Neural progenitor cell (in vitro differentiated cells): ENCODE data around the gene TRIM3. TPM values are rescaled to one million over a fixed set of nuclear protein-coding genes. Genes with fewer than 3 reads are reported as not detected.

Source experiments
- DNase-seq: peaks from one replicate; pipeline ENCODE4 v3.0.0-alpha.2; 2016; ENCODE audit warnings: low spot score
- H2AFZ ChIP-seq: fragments of 200-600 bp; sonication (generic); replicated peaks from 2 replicates; pipeline ENCODE4 v1.6.1; 2016; ENCODE audit warnings: antibody characterized with exemption
- H3F3A ChIP-seq: fragments of 200-600 bp; sonication (generic); 2 replicates; pipeline ENCODE4 v1.6.1; 2016; ENCODE audit warnings: antibody characterized with exemption, low read depth
- H3K27ac ChIP-seq: fragments of 200-600 bp; sonication (generic); 2 replicates; pipeline ENCODE4 v1.5.1; 2016; ENCODE audit warnings: mild to moderate bottlenecking
- H3K27me3 ChIP-seq: fragments of 200-600 bp; sonication (generic); 2 replicates; pipeline ENCODE4 v1.6.1; 2016; ENCODE audit warnings: mild to moderate bottlenecking, moderate library complexity
- H3K36me3 ChIP-seq: fragments of 200-600 bp; sonication (generic); 2 replicates; pipeline ENCODE4 v1.5.1; 2016
- H3K4me1 ChIP-seq: fragments of 200-600 bp; sonication (generic); 2 replicates; pipeline ENCODE4 v1.6.1; 2016; ENCODE audit warnings: mixed run types
- H3K4me2 ChIP-seq: fragments of 200-600 bp; sonication (generic); 2 replicates; pipeline ENCODE4 v1.6.1; 2016
- H3K4me3 ChIP-seq: fragments of 200-600 bp; sonication (generic); 2 replicates; pipeline ENCODE4 v1.5.1; 2016
- H3K79me2 ChIP-seq: fragments of 200-600 bp; sonication (generic); 2 replicates; pipeline ENCODE4 v1.6.1; 2016; ENCODE audit warnings: low read depth
- H3K9ac ChIP-seq: fragments of 200-600 bp; sonication (generic); 2 replicates; pipeline ENCODE4 v1.6.1; 2016
- H3K9me3 ChIP-seq: fragments of 200-600 bp; sonication (generic); 2 replicates; pipeline ENCODE4 v1.5.1; 2016; ENCODE audit warnings: low read depth
- H4K20me1 ChIP-seq: fragments of 200-600 bp; sonication (generic); 2 replicates; pipeline ENCODE4 v1.6.1; 2016; ENCODE audit warnings: low read depth
- H3K27ac Mint-ChIP-seq: 3 replicates; pipeline ENCODE4 v1.8.0; 2021; ENCODE audit warnings: mixed read lengths
- H3K27me3 Mint-ChIP-seq: 2 replicates; pipeline ENCODE4 v1.8.0; 2022; ENCODE audit warnings: low read depth, mild to moderate bottlenecking, inconsistent platforms, moderate library complexity, mixed read lengths; ENCODE audit not compliant: insufficient read depth
- H3K36me3 Mint-ChIP-seq: 3 replicates; pipeline ENCODE4 v1.8.0; 2021; ENCODE audit warnings: mixed read lengths
- H3K4me1 Mint-ChIP-seq: 3 replicates; pipeline ENCODE4 v1.8.0; 2021; ENCODE audit warnings: mixed read lengths
- H3K4me3 Mint-ChIP-seq: 3 replicates; pipeline ENCODE4 v1.8.0; 2021; ENCODE audit warnings: mild to moderate bottlenecking, moderate library complexity, mixed read lengths
- H3K9me3 Mint-ChIP-seq: 3 replicates; pipeline ENCODE4 v1.8.0; 2020; ENCODE audit warnings: mixed read lengths
- EZH2 ChIP-seq: fragments of 200-600 bp; sonication (generic); IDR thresholded peaks from 2 replicates; pipeline ENCODE4 v1.6.1; 2017; ENCODE audit warnings: antibody characterized with exemption, mild to moderate bottlenecking, moderate library complexity
- EZH2phosphoT487 ChIP-seq: fragments of 200-600 bp; sonication (generic); IDR thresholded peaks from 2 replicates; pipeline ENCODE4 v1.6.1; 2017; ENCODE audit warnings: antibody characterized with exemption
- total RNA-seq: library from RNA; depleted of rRNA; stranded (reverse); fragments of >200 nt; gene quantifications from 2 replicates; pipeline ENCODE4 v1.2.3, GENCODE V29; 2015; ENCODE audit warnings: low replicate concordance
- TF ChIP-seq, protein P1 (sequence below): fragments of 200-600 bp; sonication (generic); IDR thresholded peaks from 2 replicates; pipeline ENCODE4 v1.5.1; 2017; ENCODE audit warnings: antibody characterized with exemption, mild to moderate bottlenecking

TRIM3 gene
- total RNA-seq, 1 donor from 2014 or later, result 16.1 TPM

- H3K36me3 Mint-ChIP-seq, result peaks cover 17% of the 10 kb centered on the region
- H3K9me3 ChIP-seq, result no peaks in the 10 kb centered on the region
- peaks cover 6% of the 10 kb centered on the region for H3K27me3 Mint-ChIP-seq
- H3K27ac ChIP-seq, result no peak overlapping the region
- H3K4me3 Mint-ChIP-seq, result peak overlapping the region; percentile 86
- H3K9me3 Mint-ChIP-seq, result no peaks in the 10 kb centered on the region
- peaks cover 25% of the 10 kb centered on the region for H3K4me1 Mint-ChIP-seq
- DNase-seq, result no peak
- no peaks in the 10 kb centered on the region for H4K20me1 ChIP-seq
- H2AFZ ChIP-seq, result no peak overlapping the region
- no peak overlapping the region for H3K9ac ChIP-seq
- peak overlapping the region; percentile 99 for H3K4me3 ChIP-seq
- H3K27ac Mint-ChIP-seq, result no peak overlapping the region
- H3F3A ChIP-seq, result peaks cover 33% of the 10 kb centered on the region
- TF ChIP-seq, protein P1, sequence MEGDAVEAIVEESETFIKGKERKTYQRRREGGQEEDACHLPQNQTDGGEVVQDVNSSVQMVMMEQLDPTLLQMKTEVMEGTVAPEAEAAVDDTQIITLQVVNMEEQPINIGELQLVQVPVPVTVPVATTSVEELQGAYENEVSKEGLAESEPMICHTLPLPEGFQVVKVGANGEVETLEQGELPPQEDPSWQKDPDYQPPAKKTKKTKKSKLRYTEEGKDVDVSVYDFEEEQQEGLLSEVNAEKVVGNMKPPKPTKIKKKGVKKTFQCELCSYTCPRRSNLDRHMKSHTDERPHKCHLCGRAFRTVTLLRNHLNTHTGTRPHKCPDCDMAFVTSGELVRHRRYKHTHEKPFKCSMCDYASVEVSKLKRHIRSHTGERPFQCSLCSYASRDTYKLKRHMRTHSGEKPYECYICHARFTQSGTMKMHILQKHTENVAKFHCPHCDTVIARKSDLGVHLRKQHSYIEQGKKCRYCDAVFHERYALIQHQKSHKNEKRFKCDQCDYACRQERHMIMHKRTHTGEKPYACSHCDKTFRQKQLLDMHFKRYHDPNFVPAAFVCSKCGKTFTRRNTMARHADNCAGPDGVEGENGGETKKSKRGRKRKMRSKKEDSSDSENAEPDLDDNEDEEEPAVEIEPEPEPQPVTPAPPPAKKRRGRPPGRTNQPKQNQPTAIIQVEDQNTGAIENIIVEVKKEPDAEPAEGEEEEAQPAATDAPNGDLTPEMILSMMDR, result no peak
- TF ChIP-seq EZH2phosphoT487 (no peak), EZH2 (no peak)
- H3K4me1 ChIP-seq, result peaks cover 7% of the 10 kb centered on the region
- no peaks in the 10 kb centered on the region for H3K27me3 ChIP-seq
- peaks cover 17% of the 10 kb centered on the region for H3K79me2 ChIP-seq
- no peaks in the 10 kb centered on the region for H3K36me3 ChIP-seq
- H3K4me2 ChIP-seq, result peak overlapping the region; percentile 100
Observed at GRCh38 chr11:6474806-6475500, 1.2 kb upstream of the TRIM3 start.

DNA sequence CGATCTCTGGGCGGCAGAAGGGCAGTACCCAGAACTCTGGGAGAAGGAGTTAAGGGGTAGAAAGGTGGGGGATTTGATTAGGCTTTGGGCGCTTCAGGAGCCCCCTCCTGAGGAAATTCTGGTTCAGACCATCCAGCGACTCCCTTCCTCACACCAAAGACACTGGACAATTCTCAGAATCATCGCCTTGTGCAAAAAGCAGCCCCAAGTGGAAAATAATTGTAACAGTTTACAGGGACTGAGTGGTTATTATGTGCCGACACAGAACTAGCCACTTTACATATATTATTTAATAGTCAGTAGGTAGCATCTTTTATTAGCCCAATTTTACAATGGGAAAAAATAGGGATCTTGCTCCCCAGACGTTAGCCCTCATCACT is 662 bp upstream of the TRIM3 start:
- Histone ChIP-seq H3F3A (peaks cover 36% of the 10 kb centered on the region), H3K27ac (peak overlapping the region; percentile 88), H3K27me3 (no peaks in the 10 kb centered on the region), H3K4me2 (peak overlapping the region; percentile 100), H3K4me3 (peak overlapping the region; percentile 99), H3K79me2 (peaks cover 12% of the 10 kb centered on the region), H3K4me1 (peaks cover 11% of the 10 kb centered on the region), H3K9ac (peak overlapping the region; percentile 52), H3K9me3 (no peaks in the 10 kb centered on the region), H3K36me3 (no peaks in the 10 kb centered on the region), H2AFZ (peak overlapping the region; percentile 90), H4K20me1 (no peaks in the 10 kb centered on the region)
- peak overlapping the region; percentile 87 for H3K27ac Mint-ChIP-seq
- H3K4me3 Mint-ChIP-seq, result peak overlapping the region; percentile 86
- peaks cover 17% of the 10 kb centered on the region for H3K36me3 Mint-ChIP-seq
- no peaks in the 10 kb centered on the region for H3K9me3 Mint-ChIP-seq
- DNase-seq, result no peak
- TF ChIP-seq EZH2 (no peak), EZH2phosphoT487 (no peak)
- TF ChIP-seq, protein P1, result no peak
- H3K4me1 Mint-ChIP-seq, result peaks cover 23% of the 10 kb centered on the region
- H3K27me3 Mint-ChIP-seq, result peaks cover 6% of the 10 kb centered on the region

- Mint-ChIP-seq H3K27ac (no peak overlapping the region), H3K27me3 (peaks cover 6% of the 10 kb centered on the region), H3K36me3 (peaks cover 8% of the 10 kb centered on the region), H3K4me1 (peaks cover 23% of the 10 kb centered on the region), H3K4me3 (peak overlapping the region; percentile 93), H3K9me3 (no peaks in the 10 kb centered on the region)
- no peaks in the 10 kb centered on the region for H3K27me3 ChIP-seq
- H3K4me2 ChIP-seq, result peak overlapping the region; percentile 100
- peaks cover 11% of the 10 kb centered on the region for H3K79me2 ChIP-seq
- peaks cover 41% of the 10 kb centered on the region for H3F3A ChIP-seq
- TF ChIP-seq EZH2phosphoT487, result no peak
- TF ChIP-seq, protein P1, result no peak
- no peak for TF ChIP-seq EZH2
- DNase-seq, result no peak
- no peak overlapping the region for H2AFZ ChIP-seq
- no peak overlapping the region for H3K27ac ChIP-seq
- no peaks in the 10 kb centered on the region for H3K9me3 ChIP-seq
- H3K4me1 ChIP-seq, result peaks cover 13% of the 10 kb centered on the region
- peak overlapping the region; percentile 14 for H3K9ac ChIP-seq
- peak overlapping the region; percentile 99 for H3K4me3 ChIP-seq
- no peaks in the 10 kb centered on the region for H4K20me1 ChIP-seq
- H3K36me3 ChIP-seq, result no peaks in the 10 kb centered on the region
Observed at GRCh38 chr11:6472934-6473333, 807 bp downstream of the TRIM3 start.
